NCI-H146 treated with DMSO at 0.1 percent for 48 hours (cell line): ENCODE measurements around the gene KLHDC4.
"Not testable (repeated sequence)": the region's sequence is repeated elsewhere in the genome, so short reads cannot be mapped to it uniquely, and the experiment has no call there.

Experiments
- DNase-seq: peaks from one replicate; lab custom pipeline; 2025; ENCODE audit not compliant: unreplicated experiment; lab: John Stamatoyannopoulos, UW

Gene KLHDC4

DNA sequence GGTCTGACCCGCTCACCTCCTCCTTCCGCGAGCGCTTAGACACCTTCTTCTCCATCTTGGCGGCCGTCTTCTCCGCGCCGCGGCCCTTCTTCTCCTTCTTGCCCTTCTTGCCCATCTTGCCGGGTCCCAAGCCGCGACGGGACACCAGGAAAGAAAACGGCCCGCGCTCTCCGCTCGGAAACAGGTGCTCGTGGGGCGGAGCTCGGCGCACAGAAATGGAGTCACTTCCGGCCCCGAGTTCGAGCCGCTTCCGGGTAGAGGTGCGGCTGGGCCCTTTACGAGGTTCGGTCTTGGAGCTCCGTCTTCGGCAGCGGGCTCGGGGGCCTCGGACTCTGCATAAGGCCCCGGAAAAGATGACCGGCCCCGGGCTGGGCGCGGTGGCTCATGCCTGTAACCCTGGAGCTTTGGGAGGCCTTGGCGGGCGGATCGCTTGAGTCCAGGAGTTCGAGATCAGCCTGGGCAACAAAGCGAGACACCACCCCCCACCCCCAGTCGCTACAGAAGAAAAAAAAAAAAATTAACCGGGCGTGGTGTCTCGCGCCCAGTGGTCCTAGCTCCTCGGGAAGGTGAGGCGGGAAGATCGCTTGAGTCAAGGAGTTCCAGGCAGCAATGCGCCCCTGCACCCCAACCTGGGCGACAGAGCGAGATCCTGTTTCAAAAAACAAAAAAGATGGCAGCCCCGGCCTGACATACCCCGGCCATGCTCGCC is at the start of gene KLHDC4:
TSS of gene KLHDC4 (minus strand) at position 211 of the 709 bp plus-strand sequence. CDS start at position 115, 96 bp downstream.
- peak; percentile 37 for DNase-seq

DNA sequence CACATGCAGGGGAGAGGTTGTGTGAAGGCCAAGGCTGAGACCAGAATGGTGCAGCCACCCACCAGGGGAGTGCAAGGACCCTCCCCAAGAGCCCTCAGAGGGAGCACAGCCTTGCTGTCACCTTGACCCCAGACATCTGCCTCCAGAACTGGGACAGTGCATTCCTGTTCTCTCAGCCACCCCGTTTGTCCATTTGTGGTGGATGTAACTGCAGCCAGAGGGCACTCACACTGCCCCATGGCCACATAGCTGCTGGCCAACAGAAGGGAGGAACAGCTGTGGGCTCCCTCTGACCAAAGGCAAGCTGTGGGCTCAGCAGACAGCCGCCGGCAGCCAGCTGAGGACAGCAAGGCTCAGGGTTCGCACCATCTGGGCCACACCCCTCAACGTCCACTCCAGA is 49.8 kb upstream of the KLHDC4 start:
- no peak for DNase-seq

DNA sequence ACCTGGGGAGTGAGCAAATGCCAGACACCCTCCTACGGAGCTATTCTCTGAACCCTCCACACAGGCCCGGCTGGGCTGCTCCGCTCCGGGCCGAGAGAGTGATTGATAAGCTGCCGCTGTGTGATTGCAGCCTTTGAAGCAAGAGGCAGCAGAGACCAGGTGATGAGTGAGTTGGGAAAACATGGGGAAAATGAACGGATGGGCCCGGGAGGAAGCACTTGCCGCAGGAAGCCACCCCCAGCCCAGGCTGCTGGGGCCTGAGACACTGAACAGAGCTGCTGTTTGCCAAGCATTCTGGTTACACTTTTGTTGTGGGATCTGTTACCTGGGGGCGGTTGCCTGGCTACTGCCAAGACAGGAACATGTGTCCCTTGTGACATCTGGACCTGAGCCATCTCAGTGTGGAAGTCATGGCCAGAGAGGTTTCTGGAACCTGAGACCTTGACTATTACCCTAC is 46.4 kb upstream of the KLHDC4 start:
- DNase-seq = peak; percentile 39

DNA sequence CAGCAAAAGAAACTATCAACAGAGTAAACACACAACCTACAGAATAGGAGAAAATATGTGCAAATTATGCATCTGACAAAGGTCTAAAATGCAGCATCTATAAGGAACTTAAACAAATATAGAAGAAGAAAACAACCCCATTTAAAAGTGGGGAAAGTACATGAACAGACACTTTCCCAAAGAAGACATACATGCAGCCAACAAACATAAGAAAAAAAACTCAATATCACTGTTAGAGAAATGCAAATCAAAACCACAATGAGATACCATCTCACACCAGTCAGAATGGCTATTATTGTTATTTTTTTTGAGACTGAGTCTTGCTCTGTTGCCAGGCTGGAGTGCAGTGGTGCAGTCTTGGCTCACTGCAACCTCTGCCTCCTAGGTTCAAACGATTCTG is 45.7 kb upstream of the KLHDC4 start:
- DNase-seq = not testable (repeated sequence)

DNA sequence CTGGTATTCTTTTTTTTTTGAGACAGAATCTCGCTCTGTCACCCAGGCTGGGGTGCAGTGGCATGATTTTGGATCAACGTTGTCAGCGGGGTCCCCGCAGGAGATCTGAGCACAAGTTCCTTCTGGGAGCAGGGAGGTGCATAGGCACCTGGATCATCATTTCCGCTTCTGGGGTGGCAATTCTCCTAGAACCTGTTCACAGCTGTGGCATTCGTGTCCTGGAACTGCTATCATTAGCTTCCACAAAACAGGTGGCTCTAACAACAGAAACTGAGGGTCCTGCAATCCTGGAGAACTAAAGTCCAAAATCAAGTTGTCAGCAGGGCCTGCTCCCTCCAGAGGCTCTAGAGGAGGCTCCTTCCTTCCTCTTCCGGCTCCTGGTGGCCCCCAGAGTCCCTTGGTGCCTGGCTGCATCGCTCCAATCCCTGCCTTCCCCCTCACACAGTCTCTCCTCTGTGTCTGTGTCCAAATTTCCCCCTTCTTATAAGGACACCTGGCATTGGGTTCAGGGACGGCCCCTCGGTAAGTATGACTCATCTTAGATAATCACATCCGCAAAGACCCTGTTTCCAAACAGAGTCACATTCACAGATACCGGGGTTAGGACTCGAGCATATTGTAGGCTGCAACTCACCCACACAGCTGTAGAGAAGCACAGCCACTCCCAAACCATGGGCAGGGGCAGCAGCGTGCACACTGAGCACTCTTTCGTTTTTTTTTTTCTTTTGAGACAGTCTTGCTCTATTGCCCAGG is 43.5 kb upstream of the KLHDC4 start:
- no peak for DNase-seq

DNA sequence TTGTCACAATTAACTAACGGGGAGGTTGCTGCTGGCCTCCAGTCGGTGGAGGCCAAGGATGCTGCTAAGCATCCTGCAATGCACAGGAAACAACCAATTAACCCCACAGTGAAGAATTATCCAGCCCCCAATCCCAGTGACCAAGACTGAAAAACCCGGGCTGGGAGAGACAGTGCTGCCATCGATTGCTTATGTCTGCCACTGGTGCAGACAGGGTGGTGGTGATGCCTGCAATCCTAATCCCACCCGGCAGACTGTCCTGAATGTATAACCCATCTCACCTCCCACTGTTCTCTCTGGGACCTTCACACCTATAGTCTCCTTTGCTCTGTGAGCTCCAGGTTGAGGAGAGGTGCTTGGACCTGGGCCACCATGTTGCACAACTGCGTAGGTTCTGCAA is 42.3 kb upstream of the KLHDC4 start:
- no peak for DNase-seq

DNA sequence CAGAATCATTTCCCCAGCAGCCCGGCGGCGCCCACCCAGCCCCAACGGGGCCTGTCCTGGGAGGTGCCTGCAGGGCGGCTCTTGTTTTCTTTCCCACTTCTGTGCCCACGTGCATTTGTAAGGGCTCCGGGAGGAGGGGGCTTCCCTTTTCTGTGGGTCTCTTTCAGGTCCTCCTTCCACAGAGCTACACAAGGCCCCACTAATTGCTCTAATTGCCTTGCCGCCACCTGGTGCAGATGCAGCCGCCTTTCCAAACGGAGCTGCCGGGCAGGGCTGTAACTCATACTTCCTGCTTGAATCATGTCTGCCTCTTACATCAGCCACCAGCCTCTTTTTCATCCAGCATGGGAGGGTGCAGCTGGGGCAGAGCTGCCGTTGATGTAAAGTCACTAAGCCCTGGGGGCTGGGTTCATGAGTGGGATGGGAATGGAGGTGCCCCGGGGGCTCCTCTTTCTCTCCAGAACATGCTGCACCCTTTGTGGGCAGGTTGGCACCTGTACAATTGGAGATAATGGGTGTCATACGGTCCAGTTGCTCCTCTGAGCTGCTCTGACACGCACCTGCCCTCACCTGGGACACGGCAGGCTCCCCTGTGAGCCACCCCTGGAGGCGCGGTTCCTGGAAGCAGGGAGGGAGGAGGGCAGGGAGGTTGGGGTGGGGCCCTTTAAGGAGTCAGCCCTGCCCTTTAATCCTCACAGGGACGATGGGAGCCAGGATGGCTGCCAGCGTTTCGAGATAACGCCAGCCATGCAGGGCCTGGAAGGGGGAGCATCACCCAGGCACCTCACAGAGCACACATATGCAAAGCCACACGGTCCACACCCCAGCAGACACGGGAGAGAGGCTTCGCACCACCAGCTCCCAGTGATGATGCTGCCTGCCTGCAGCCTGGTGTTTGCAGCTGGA is 41.1 kb upstream of the KLHDC4 start:
- DNase-seq = peak; percentile 97

DNA sequence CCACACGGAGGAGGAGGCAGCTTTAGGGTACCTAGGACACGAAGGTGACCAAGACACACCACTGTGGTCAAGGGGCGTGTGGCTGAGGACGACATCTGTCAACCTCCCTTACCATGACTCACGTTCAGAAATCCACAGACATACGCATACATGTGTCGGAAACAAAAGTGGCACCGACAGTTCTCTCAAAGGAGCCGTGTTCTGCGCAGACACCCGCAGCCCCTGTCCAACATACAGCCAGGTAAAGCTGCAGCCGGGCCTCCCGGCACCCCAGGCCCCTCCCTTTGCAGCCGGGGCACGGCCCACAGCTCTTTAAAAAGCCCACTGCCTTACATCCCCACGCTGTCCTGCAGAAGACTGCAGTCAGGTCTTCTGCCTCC is 40.5 kb upstream of the KLHDC4 start:
- DNase-seq = no peak

DNA sequence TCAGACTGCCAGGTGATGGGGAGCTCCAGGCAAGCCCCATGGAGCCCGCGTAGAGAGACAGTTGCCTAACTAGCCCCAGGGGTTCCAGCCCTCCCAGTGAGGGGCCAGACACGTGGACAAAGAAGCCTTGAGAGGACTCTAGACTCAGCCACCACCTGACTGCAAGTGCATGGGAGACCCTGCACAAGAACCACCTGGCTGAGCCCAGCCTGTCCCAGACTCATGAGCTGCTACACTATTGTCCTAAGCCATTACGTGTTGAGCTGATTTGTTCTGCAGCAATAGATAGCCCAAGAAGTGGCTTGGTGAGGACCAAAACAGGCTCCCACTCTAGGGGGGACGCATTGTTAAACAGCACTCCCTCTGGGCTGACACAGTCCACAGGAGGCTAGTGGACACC is 37.6 kb upstream of the KLHDC4 start:
- DNase-seq = no peak

DNA sequence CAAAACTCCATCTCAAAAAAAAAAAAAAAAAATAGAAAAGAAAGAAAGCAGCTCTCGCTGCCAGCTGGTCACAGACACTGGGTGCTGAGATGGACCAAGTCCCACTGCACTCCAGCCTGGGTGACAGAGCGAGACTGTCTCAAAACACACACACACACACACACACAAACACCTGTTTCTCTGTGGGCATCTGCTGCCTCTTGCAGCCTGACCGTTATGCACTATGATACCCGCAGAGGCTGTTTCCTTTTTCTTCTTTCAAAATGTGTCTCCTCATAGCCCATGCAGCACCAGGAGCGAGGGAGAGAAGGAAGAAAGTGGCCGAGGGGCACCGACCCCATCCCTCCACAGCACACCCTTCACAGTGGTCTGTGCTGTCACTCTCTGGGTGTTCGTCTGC is 36.9 kb upstream of the KLHDC4 start:
- DNase-seq = no peak

DNA sequence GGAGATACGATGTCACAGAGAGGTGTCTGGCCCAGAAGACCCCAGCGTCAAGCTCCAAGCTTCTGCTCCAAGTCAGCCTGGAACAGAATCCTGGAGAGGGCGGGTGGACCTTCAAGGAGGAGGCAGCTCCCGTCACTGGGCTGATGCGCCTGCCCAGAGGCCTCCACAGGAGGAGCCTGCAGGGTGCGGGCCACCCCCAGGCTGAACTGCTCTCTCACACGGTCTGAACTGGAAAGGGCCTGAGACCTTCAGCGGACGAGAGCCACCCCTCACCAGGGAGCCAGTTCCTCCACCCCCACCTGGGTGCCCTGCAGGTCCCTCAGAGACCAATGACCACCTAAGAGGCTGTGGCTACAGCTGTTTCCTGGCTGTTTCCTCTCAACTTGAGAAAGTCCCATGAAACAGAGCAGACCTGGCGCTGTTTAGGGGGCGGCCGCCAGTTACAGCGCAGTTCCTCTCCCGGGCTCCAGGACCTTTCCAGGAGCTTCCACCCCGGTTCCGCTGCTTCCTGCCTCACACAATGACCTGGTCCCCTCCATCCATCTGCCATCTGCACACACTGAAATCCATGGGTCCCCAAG is 36.0 kb upstream of the KLHDC4 start:
- no peak for DNase-seq

DNA sequence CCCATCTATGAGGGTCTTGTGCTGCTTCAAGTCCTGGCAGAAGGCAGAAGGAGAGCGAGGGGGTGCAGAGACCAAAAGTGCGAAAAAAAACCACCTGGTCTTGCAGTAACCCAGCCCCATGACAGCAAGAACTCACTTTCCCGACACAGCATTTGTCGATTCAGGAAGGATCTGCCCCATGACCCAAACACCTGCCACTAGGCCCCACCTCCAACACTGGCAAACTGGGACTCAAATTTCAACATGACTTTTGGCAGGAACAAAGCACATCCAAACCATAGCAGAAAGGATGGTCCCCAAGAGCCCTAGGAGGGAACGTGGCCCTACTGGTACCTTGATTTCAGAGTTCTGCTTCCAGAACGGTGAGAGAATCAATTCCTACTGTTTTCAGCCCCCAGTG is 34.7 kb upstream of the KLHDC4 start:
- DNase-seq = no peak

DNA sequence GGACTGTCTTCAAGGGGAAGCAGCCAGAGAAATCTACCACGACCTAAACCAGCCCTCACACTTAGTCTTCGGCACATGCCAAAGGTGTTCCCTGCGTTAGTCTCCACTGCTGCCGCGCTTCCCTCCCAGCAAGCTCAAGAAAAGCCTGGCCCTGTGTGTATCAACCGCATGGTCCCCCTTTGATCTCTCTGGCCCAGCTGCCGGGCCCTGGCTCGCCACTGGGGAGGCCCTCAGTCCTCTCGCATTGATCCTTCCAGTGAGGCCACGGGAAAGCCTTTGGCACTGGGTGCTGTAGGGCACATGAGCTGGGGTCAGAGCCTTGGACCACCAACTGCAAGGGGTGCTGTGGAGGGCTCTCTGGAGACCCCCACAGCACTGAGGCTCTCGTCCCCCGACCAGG is 29.6 kb upstream of the KLHDC4 start:
- DNase-seq = no peak

DNA sequence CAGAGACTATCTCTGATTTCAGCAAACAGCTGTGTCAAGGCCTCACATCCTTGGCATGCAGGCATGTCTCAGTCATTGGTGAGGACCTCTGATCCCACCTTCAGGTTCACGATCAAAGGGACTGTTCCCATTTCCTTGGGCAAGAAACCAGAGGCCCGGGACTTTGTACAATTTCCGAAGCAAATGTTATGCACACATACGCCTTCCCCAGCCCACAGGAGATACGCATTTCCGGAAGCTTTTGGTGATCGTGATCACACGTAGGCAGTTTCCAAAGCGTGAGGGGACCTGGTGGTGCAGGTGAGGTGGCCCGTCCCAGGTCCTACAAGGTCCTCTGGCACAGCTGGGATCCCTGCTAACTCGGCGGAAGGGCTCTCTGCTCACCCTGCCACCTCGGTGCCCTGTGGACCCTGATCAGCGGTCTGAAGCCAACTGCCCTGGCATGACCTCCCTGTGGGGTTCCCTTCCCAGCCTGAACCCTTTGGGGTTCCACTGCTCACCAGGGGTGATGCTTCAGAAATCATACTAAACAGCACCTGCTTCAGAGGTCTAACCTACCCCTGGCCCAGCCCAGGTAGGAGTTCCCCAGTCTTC is 28.8 kb upstream of the KLHDC4 start:
- no peak for DNase-seq

DNA sequence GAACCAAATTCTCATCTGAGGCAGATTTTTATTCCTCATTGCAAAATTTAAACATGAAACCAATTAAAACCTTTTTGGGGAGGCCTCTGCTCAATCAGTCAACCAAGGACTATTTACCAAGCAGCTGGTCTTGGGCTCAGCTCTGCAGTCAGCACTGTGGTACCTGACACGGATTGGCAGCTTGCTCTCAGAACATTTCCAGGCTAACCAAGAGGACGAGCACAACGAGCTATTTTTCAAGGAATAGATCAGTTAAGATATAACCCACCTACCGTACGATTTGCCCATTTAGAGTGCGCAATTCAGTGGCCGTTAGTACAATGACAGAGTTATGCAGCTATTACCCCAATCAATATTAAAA is 26.4 kb upstream of the KLHDC4 start:
- DNase-seq = no peak

DNA sequence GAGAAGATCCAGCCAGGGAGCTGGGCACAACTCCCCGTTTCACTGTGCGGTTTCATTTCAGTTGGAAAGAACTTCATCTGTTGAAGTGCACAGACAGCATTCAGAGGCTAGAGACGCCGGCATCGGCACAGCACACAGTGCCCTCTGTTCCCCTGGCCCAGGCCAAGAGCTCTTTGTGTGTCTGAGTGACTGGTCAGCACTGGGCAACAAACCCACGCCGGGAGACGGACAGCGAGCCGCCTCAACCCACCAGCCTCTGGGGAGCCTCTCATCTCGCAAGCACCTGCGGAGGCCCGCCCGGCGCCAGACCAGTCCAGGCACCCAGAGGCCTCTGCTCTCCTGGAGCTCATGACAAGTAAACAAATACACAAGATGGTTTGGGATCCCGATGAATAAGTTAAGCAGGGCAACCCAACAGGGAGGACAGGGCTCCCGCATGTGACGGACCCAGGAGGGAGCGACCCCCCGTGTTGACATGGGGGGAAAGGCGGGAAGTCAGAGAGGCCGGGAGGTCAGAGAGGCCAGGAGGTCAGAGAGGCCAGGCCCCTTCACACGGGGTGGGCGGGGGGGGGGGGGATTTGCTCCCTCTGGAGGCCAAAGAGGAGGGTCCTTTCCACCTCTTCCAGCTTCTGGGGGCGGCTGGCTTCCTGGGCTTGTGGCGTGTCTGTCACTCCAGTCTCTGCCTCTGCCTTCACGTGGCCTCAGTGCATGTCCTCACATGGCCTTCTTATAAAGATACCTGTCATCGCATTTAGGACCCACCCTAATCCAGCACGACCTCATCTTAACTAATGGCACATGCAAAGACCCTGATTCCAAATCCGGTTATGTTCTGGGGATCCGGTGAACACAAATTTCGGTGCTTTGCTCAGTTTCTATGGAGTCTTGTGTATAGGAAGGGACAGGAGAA is 25.8 kb upstream of the KLHDC4 start:
- no peak for DNase-seq

DNA sequence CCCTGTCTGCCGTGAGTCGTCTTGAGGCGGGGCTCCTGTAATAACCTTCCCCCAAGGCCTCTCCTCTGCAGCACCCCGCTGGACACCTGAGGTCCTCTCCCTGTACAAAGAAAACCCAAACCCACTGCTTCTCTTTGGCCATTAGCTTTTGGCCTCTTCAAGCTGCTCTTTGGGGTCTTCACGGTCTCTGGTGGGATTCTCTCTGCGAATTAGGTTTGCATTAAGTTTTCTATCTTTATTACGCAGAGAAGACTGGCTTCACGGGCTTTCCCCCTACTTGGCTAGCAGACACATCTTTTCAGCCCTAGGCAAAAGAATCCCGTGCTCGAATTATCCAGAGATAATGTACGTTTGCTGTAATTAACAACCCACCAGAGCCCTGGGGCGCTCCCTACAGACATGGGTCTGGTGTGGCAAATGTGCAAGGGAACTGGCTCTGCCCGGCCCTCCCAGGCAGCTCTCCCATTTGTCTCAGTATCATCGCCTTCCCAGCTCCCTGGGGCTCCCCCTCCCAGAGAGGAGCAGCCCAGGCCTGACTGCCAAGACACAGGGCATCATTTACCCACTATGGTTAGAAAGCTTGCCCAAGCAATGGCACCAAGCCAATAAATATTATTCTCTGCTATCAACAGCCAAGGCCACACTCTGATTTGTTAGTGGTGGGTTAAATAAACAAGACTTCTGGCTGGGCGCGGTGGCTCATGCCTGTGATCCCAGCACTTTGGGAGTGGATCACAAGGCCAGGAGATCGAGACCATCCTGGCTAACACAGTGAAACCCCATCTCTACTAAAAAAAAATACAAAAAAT is 24.7 kb upstream of the KLHDC4 start:
- DNase-seq = peak; percentile 3

DNA sequence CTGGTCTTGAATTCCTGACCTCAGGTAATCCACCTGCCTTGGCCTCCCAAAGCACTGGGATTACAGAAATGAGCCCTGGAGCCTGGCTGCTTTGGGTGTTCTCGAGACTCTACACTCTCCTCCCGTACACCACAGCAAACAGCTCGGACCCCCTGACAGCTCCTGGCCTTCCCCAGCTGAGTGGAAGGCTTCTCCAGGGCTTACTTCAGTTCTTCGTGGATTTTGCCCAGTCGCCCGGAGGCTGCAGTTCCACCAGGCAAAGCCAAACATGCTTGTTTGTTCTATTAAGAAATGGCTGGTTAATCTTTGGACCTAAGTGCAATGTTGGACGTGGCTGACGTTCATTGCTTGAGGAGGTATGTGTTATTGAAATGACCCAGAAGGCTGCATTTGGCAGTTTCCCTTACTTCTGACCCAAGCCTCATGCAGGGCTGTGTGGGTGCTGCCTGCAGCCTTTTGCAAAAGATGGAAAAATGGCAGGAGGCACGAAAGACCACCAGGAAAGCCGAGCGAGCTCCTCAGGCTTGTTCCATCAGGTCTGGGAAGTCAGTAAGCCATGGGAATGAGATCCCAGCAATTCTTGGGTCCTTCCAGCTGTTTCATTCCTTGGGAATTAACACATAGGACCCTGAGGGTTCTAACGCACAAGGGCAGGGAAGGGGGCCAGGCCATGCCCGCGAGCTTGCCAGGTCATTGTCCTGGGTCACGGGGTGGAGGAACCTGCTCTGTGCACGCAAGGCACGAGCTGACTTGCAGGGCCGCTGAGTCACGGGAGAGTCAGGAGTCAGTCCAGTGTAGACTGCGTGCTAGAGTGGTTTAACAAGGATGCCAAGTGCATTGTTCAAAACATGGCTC is 23.9 kb upstream of the KLHDC4 start:
- DNase-seq = no peak
